Brain microvascular endothelial cell (primary cell): ENCODE measurements around the gene REPS1.
"Not testable (repeated sequence)": the region's sequence is repeated elsewhere in the genome, so short reads cannot be mapped to it uniquely, and the experiment has no call there.

Source experiments
- DNase-seq: peaks from one replicate; pipeline ENCODE4 v3.0.0-alpha.2; 2020
- H3K27ac ChIP-seq: fragments of 250-450 bp; sonication (Bioruptor Pico); 2 replicates; pipeline ENCODE4 v1.5.1; 2020; ENCODE audit warnings: mild to moderate bottlenecking, moderate library complexity
- H3K27me3 ChIP-seq: fragments of 250-450 bp; sonication (Bioruptor Pico); replicated peaks from 2 replicates; pipeline ENCODE4 v1.5.1; 2020; ENCODE audit warnings: mild to moderate bottlenecking
- H3K36me3 ChIP-seq: fragments of 250-450 bp; sonication (Bioruptor Pico); replicated peaks from 2 replicates; pipeline ENCODE4 v1.5.1; 2020; ENCODE audit warnings: mild to moderate bottlenecking
- H3K4me3 ChIP-seq: 2 replicates; pipeline ENCODE4 v1.5.1; 2011; ENCODE audit warnings: low read depth, mild to moderate bottlenecking, control low read depth, low read length, moderate library complexity
- in situ Hi-C: cut with HindIII; loops from 2 replicates; pipeline ENCODE4 v1.10.0; 2017; ENCODE audit warnings: low sequenced_read_pairs, low pct_ligation_motif_present
- TF ChIP-seq, protein P1 (sequence below): IDR thresholded peaks from 2 replicates; pipeline ENCODE4 v1.5.1; 2011; ENCODE audit warnings: low read depth, mild to moderate bottlenecking, moderate library complexity, low read length, control low read depth, inconsistent platforms; ENCODE audit errors: missing control alignments

REPS1 gene

DNA sequence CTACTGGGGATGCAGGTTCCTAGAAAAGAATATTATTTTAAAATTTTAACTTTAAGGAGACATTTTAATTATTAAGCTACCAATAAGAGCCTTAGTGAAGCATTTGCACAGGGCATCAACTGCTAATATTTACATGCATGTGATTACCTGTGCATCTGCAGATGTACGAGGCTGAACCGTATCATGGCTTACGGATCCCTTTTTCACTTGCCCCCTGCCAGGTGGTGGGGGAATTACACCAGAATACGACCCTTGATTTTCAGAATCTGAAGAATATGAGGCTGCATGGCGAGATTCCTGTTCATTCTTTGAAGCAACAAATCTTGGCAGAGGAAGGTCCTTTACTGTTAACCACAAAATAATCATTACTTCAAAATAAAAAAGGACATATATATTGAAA lies 42.7 kb downstream of the REPS1 start:
- Histone ChIP-seq H3K4me3 (no peak overlapping the region), H3K36me3 (peaks cover 5% of the 10 kb centered on the region), H3K27ac (no peak overlapping the region), H3K27me3 (no peaks in the 10 kb centered on the region)
- in situ Hi-C loops: no loop called here
- TF ChIP-seq, protein P1, sequence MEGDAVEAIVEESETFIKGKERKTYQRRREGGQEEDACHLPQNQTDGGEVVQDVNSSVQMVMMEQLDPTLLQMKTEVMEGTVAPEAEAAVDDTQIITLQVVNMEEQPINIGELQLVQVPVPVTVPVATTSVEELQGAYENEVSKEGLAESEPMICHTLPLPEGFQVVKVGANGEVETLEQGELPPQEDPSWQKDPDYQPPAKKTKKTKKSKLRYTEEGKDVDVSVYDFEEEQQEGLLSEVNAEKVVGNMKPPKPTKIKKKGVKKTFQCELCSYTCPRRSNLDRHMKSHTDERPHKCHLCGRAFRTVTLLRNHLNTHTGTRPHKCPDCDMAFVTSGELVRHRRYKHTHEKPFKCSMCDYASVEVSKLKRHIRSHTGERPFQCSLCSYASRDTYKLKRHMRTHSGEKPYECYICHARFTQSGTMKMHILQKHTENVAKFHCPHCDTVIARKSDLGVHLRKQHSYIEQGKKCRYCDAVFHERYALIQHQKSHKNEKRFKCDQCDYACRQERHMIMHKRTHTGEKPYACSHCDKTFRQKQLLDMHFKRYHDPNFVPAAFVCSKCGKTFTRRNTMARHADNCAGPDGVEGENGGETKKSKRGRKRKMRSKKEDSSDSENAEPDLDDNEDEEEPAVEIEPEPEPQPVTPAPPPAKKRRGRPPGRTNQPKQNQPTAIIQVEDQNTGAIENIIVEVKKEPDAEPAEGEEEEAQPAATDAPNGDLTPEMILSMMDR: peak; percentile 36
- DNase-seq: no peak

DNA sequence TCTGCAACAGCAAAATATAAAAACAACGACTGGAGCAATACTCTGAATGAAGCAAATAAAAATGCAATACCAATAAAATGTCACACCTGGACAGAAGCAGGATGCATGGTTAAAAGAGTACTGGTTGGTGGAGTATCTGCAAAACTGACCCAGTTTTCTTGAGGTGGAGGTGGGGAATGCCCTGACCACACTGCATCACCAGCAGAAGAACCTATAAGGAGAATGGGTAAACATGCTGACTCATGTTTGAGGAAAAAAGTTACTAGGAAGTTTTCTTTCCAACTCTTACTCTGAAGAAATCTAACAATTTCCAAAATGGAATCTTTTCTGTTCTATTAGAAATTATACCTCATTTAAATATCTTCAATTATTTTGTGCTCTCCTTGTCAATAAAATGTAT lies 43.6 kb downstream of the REPS1 start:
- Histone ChIP-seq H3K27ac (peak overlapping the region; percentile 33), H3K27me3 (no peaks in the 10 kb centered on the region), H3K36me3 (peaks cover 5% of the 10 kb centered on the region), H3K4me3 (no peak overlapping the region)
- DNase-seq: peak; percentile 51
- TF ChIP-seq, protein P1: no peak
- in situ Hi-C loops: no loop called here

DNA sequence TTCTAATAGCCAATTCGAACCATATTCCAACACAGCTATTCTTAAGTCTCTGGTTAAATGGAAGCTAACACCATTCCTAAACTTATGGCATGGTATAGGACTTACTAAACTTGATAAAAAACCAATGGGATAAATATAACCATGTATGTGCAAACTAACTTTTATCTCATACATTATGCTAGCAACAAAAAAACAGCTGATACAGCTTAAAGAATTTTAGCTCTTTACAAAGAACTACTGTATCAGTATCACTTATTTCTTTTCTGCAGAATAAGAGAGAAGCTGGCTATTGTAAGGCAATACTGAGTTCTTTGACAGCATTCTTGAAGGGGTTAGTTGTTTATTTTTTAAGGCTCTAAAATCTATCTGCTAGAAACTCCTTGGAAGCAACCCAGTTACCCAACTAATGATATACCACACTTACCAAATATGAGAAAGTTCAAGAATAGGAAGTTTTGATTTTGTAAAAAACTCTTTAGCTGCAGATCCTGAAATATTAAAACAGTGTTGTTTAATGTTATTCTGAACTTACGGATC lies 44.9 kb downstream of the REPS1 start:
- TF ChIP-seq, protein P1: no peak
- in situ Hi-C loops: no loop called here
- Histone ChIP-seq H3K4me3 (no peak overlapping the region), H3K27me3 (no peaks in the 10 kb centered on the region), H3K27ac (no peak overlapping the region), H3K36me3 (peaks cover 5% of the 10 kb centered on the region)
- no peak for DNase-seq

DNA sequence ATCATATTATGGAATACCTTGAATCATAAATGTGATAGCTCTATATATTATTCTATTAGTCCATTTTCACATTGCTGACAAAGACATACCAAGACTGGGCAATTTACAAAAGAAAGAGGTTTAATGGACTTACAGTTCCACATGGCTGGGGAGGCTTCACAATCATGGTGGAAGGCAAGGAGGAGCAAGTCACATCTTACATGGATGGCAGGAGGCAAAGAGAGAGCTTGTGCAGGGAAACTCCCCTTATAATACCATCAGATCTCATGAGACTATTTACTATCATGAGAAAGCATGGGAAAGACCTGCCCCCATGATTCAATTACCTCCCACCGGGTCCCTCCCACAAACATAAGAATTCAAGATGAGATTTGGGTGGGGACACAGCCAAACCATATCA lies 51.2 kb downstream of the REPS1 start:
- H3K36me3 ChIP-seq, in situ Hi-C loops, DNase-seq, H3K27ac ChIP-seq, H3K27me3 ChIP-seq, H3K4me3 ChIP-seq: not testable (repeated sequence)

DNA sequence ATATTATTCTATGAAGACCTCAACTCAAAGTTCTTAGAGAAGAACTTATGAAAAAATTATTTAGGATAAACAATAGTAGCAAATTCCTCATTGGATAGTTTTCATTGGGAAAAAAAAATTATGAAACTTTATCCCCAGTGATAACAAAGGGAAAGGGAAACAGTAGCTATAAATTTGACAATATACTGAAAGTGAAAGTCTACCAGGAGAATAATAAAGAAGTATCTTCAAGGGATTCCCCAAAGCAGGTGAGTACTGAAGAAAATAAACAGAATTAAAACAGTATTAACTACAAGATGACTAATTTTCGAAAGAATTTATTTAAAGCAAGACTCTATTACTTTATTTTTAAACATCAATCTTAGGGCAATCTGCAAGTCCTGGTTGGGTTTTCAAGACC lies 56.4 kb downstream of the REPS1 start:
- TF ChIP-seq, protein P1: no peak
- no peak overlapping the region for H3K4me3 ChIP-seq
- H3K27ac ChIP-seq: no peak overlapping the region
- in situ Hi-C loops: no loop called here
- H3K36me3 ChIP-seq: peaks cover 3% of the 10 kb centered on the region
- H3K27me3 ChIP-seq: no peaks in the 10 kb centered on the region
- DNase-seq: no peak

- Histone ChIP-seq H3K27me3 (no peaks in the 10 kb centered on the region), H3K36me3 (peaks cover 2% of the 10 kb centered on the region), H3K27ac (no peak overlapping the region), H3K4me3 (no peak overlapping the region)
- TF ChIP-seq, protein P1: no peak
- in situ Hi-C loops: no loop called here
- DNase-seq: no peak
Measured at GRCh38 chr6:138926579-138926978, 61.5 kb downstream of the REPS1 start.
